ENCODE data around the gene LAMC3.

LAMC3 gene

GRCh38 chr9:131013015-131013755 lies 4.2 kb downstream of the LAMC3 start:
- DNase-seq, result no peak

DNA sequence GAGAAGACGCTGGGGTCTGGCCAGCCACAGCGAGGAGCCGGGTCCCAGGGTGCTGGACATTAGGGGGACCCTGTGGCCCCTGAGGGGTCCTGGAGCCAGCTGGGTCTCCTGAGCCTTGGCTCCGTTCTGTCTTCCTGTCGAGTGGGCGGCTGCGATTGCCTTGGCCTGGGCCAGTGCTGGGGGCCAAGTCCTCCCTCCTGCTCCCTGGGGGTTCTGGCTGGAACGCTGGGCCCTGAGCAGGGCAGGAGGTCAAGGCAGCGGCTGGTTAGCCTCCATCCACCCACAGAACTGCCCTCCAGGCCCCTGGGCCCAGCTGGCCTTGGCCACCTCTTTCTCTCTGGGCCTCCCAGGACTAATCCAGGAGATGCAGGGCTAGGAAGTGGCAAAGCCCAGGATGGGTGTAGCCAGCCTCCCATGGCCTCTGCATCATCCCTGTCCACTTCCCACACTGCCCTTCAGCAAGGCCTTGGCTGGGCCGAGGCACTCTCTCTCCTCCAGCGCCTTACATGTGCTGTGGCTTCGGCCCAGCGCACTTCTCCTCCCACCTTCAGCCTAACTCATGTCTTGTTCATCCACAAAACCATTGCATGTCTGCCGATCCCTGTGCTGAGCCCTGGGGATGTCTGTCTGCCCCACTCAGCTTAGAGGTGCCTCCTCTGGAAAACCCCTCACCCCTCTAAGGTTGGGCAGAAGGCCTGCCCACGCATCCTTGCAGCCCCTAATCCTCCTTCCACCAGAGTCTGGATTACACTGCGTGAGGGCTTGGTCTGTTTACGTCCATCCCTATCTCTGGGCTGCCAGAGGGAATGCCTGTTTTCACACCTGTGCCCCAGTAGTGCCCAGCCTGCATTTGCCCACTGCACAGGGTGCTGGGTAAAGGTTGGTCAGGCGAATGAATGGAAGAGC lies 5.0 kb downstream of the LAMC3 start:
- DNase-seq, result no peak

GRCh38 chr9:131015112-131015511 lies 6.1 kb downstream of the LAMC3 start:
- DNase-seq, result no peak

GRCh38 chr9:131015876-131016397 lies 7.0 kb downstream of the LAMC3 start:
- no peak for DNase-seq

- no peak for DNase-seq
Measured at GRCh38 chr9:131017067-131017466, 8.1 kb downstream of the LAMC3 start.

GRCh38 chr9:131018621-131019020 lies 9.6 kb downstream of the LAMC3 start:
- DNase-seq, result no peak

- DNase-seq, result peak in 1 of 14 donors; percentile 17
Measured at GRCh38 chr9:131019388-131020239, 10.6 kb downstream of the LAMC3 start.

- no peak for DNase-seq
Measured at GRCh38 chr9:131020388-131020787, 11.4 kb downstream of the LAMC3 start.

DNA sequence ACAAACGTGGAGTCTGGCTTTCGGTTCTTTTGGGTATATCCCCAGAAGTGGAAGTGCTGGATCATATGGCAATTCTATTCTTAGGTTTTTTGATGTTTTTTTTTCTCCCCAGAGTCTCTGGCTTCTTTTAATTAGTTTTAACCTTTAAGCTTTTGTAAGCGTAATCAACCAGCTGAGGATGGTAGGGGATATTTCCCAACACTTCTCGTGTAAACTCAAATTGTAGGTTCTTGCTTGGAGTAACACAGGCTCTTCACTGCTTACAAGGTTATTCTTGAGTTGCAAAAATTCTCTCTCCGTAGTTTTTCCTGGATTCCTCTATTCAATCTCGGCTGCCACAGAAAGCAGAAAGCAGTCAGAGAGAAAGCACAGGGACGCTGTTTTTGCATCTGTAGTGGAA lies 11.9 kb downstream of the LAMC3 start:
- DNase-seq, result no peak

DNA sequence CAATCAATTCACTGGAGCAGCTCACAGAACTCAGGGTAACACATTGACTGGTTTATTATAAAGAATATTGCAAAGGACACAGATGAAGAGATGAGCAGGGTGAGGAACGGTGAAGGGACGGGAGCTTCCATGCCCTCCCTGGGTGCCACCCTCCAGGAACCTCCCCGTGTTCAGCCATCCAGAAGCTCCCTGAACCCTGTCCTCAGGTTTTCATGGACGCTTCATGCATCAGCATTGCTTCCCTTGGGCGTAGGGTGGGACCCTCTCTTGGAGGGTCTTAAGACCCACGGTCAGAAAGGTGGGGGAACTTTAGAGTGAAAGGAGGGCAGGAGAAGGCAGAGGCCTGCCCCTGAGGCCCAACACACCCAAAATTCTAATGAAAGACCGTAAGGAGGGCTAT lies 12.8 kb downstream of the LAMC3 start:
- no peak for DNase-seq

DNA sequence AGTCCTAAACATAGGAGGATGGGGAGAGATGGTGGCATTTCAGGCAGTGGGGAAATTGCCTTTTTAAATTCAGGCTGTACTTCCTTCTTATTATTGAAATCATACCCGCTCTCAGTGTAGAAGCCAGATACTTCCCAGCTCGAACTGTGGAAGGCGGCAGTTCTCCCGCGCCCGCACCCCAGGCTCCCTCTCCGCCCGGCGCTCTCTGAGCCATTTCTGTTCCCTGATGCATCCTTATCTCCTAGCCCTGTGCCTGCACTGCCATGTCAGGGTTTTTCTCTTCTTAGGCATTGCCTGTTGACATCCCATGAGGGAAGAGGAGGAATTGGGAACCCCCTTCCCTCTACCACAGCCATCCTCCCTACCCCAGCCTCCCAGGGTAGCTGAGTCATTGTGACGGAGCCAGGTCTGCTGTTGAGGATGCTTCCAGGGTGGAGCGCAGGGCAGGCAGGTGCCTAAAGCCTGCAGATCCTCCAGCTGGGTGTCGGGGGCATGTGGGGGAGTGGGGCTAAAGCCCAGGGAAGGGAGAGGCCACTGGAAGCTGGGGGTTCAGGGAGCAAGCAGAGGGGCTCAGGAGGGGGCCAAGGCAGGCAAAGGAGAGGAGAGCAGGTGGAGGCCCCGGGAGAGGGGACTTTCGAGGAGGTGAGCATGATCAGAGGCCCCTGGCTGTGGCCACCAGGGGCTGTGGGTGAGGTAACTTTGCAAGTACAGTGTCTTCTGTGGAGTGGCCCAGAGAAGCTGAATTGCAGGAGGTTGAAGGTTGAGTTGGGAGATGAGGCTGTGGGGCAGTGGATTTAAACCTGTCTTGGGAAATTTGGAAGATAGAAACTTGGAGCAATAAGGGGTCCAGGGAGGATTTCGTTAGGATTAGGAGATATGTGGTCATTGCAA lies 16.2 kb downstream of the LAMC3 start:
- no peak for DNase-seq

DNA sequence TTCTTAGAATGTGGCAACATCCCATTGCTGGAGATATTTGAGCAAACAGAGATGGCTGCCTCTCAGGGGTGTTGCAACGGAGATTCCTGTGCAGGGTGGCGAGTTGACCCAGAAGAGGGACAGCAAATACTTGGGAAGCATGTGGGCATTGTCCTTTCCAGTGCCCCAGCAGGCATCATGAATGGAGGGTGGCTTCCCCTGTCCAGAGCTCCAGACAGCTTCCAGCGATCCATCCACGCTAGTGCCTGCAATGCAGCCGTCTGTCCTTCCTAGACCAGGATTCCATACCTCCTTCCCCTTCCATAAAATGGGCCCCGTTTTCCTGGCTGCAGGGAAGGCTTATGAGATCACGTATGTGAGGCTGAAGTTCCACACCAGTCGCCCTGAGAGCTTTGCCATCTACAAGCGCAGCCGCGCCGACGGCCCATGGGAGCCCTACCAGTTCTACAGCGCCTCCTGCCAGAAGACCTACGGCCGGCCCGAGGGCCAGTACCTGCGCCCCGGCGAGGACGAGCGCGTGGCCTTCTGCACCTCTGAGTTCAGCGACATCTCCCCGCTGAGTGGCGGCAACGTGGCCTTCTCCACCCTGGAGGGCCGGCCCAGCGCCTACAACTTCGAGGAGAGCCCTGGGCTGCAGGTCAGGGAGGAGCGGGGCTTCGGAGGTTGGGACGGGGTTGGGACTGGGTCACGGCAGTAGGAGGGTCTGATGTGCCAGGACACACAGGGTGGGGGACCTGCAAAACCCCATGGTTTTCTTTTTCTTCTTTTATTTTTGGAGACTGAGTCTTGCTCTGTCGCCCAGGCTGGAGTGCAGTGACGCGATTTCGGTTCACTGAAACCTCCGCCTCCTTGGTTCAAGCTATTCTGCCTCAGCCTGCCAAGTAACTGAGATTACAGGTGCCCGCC lies 17.2 kb downstream of the LAMC3 start:
- DNase-seq, result no peak

GRCh38 chr9:131027048-131027871 lies 18.3 kb downstream of the LAMC3 start:
- no peak for DNase-seq

DNA sequence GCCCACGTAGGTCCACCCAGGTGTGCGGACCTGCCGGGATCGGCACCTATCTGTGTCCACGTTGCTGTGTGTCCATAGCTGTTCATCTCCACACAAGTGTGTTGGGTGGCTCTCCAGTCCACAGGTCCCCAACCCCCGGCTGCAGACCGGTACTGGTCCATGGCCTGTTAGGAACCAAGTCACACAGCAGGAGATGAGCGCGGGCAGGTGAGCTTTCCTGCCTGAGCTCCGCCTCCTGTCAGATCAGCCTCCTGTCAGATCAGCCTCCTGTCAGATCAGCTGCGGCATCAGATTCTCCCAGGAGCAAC lies 18.9 kb downstream of the LAMC3 start:
- DNase-seq, result no peak

DNA sequence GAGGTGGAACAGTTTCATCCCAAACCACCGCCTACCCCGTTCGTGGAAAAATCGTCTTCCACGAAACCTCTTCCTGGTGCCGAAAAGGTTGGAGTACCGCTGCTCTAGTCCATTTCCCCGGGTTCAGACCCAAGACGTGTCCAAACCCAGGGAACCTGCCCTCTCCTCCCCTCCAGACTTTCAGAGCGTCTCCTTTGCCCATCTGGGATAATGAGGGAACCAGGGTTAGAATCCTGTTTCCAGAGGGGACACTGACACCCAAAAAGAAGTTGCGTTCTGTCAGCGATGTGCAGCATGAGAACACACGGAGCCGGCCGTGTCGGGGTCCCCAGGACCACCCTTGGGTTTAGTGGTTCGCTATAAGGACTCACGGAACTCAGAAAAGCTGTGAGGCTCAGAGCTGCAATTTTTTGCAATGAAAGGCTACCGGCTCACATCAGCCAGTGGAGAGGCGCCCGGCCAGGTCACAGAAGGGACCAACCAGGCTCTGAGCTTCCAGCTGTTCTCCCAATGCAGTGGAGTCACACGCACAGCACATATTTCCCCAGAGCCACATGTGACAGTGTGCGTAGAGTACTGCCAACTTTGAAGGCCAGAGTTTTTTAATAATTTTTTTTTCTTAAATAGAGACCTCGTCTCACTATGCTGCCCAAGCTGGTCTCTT lies 19.4 kb downstream of the LAMC3 start:
- DNase-seq, result no peak

GRCh38 chr9:131028931-131029573 lies 20.1 kb downstream of the LAMC3 start:
- DNase-seq, result no peak

DNA sequence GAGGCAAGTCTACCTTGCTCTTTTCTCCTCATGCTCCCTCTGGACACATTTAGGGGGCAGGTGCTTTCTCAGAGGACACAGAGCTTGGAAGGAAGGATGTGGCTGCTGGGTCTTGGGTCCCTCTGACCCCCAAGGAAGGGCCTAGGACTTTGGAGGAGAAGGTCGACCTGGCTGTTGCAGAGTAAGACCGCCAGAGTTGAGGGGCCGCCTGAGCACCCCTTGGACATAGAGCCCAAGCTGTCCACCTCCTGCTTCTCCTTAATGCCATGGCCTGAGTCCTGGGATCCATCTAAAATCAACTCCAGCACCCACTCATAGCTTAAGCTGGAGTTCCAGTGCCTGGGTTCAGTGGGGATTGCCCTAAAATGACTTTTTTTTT lies 20.6 kb downstream of the LAMC3 start:
- DNase-seq, result no peak

DNA sequence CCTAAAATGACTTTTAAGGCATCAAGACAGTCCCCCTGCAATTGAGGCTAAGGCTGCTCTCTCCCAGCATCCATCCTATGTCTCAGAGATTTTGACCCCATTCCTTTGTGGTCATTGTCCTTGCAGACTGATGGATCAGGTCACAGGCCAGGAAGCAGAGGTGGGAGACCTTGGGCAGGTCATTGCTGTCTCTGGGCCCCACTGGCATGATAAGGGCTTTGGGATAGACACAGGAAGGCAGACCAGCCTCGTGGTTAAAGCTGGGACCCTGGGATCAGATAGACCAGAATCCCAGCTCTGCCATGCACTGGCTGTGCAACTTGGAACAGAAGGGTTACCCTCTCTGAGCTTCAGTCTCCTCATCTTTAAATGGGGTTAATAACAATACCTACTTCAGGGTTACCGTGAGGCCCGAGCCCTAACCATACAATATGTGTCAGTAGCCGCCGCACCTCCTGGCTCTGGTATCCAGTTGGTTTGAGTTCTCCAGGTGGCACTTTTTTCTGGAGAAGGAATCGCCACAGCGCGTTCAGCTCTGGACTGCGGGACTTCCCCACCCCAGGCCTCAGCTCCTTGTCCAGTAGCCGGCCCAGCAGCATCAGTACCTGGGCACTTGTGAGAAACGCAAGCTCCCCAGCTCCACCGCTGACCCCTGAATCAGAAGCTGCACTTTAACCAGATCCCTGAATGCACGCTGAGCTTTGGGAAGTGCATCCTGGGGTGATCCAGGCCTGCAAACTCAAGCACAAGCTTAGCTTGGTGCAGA lies 21.4 kb downstream of the LAMC3 start:
- DNase-seq, result no peak

All from C1 segment of cervical spinal cord (tissue), 14 donors.